Posterior cingulate gyrus (tissue), 11 donors: ENCODE measurements around the gene AGK.
"Not testable (repeated sequence)": the region's sequence is repeated elsewhere in the genome, so short reads cannot be mapped to it uniquely, and the experiment has no call there.

Source experiments
- DNase-seq, 10 donors: peaks; one replicate each; pipeline versions ENCODE4 v3.0.0 to v3.0.0-alpha.2; 2020 to 2021; ENCODE audit warnings: mixed read lengths in 3 of 10
- intact Hi-C: fragments of 100-400 bp; cut with DNase I; formaldehyde crosslinking; loops from one replicate; pipeline ENCODE4 v1.15.1; 2023

Gene AGK

GRCh38 chr7:141582063-141582462 lies 30.9 kb downstream of the AGK start:
- intact Hi-C loops, DNase-seq: not testable (repeated sequence)

- DNase-seq, result no peak
- intact Hi-C loops, result no loop called here
Observed at GRCh38 chr7:141584935-141585334, 33.7 kb downstream of the AGK start.

GRCh38 chr7:141585592-141586510 lies 34.6 kb downstream of the AGK start:
- intact Hi-C loops, result no loop called here
- no peak for DNase-seq

GRCh38 chr7:141586878-141587277 lies 35.7 kb downstream of the AGK start:
- intact Hi-C loops, result no loop called here
- no peak for DNase-seq

- intact Hi-C loops, result no loop called here
- DNase-seq, result peak in 1 of 10 donors; percentile 54
Observed at GRCh38 chr7:141587304-141587703, 36.1 kb downstream of the AGK start.

- no peak for DNase-seq
- intact Hi-C loops, result no loop called here
Observed at GRCh38 chr7:141588912-141589311, 37.7 kb downstream of the AGK start.

- intact Hi-C loops, result no loop called here
- no peak for DNase-seq
Observed at GRCh38 chr7:141590071-141590470, 38.9 kb downstream of the AGK start.

GRCh38 chr7:141590666-141591065 lies 39.5 kb downstream of the AGK start:
- intact Hi-C loops, result no loop called here
- no peak for DNase-seq

- intact Hi-C loops, result no loop called here
- DNase-seq, result peak in 3 of 10 donors; percentile 11 to 27 (median 13)
Observed at GRCh38 chr7:141593134-141593533, 41.9 kb downstream of the AGK start.

GRCh38 chr7:141597966-141598365 lies 46.8 kb downstream of the AGK start:
- DNase-seq, result no peak
- intact Hi-C loops, result no loop called here

- DNase-seq, result no peak
- intact Hi-C loops, result no loop called here
Observed at GRCh38 chr7:141598408-141598807, 47.2 kb downstream of the AGK start.

GRCh38 chr7:141600168-141601006 lies 49.2 kb downstream of the AGK start:
- intact Hi-C loops, result no loop called here

GRCh38 chr7:141609576-141609975 lies 58.4 kb downstream of the AGK start:
- DNase-seq, result no peak
- intact Hi-C loops, result no loop called here

More at GRCh38 chr7:141600168-141601006, 49.2 kb downstream of the AGK start:
- no peak for DNase-seq

GRCh38 chr7:141610671-141611070 lies 59.5 kb downstream of the AGK start:
- intact Hi-C loops, result no loop called here
- DNase-seq, result no peak

- DNase-seq, result no peak
- intact Hi-C loops, result no loop called here
Observed at GRCh38 chr7:141612861-141613260, 61.7 kb downstream of the AGK start.

GRCh38 chr7:141617280-141617679 lies 66.1 kb downstream of the AGK start:
- intact Hi-C loops, result no loop called here
- DNase-seq, result no peak

- intact Hi-C loops, result no loop called here
- DNase-seq, result no peak
Observed at GRCh38 chr7:141619745-141620144, 68.5 kb downstream of the AGK start.

- intact Hi-C loops, result no loop called here
- no peak for DNase-seq
Observed at GRCh38 chr7:141624763-141625162, 73.6 kb downstream of the AGK start.

GRCh38 chr7:141630621-141631020 lies 79.4 kb downstream of the AGK start:
- DNase-seq, result no peak
- intact Hi-C loops, result no loop called here

- no peak for DNase-seq
- intact Hi-C loops, result no loop called here
Observed at GRCh38 chr7:141631525-141631924, 80.3 kb downstream of the AGK start.

- intact Hi-C loops, result no loop called here
- DNase-seq, result no peak
Observed at GRCh38 chr7:141634065-141634464, 82.9 kb downstream of the AGK start.
